GM12864 (cell line): ENCODE results near the gene FGF1.

Source experiments
- DNase-seq: peaks from one replicate; pipeline ENCODE4 v3.0.0-alpha.2; 2011; ENCODE audit warnings: low read depth
- H3K4me3 ChIP-seq: 2 replicates; pipeline ENCODE4 v1.5.1; 2011; ENCODE audit warnings: mild to moderate bottlenecking, low read depth, low read length, control low read depth
- TF ChIP-seq, protein P1 (sequence below): IDR thresholded peaks from 2 replicates; pipeline ENCODE4 v1.5.1; 2011; ENCODE audit warnings: low read depth, mild to moderate bottlenecking, moderate library complexity, low read length, control low read depth, inconsistent platforms; ENCODE audit errors: missing control alignments

Gene FGF1

DNA sequence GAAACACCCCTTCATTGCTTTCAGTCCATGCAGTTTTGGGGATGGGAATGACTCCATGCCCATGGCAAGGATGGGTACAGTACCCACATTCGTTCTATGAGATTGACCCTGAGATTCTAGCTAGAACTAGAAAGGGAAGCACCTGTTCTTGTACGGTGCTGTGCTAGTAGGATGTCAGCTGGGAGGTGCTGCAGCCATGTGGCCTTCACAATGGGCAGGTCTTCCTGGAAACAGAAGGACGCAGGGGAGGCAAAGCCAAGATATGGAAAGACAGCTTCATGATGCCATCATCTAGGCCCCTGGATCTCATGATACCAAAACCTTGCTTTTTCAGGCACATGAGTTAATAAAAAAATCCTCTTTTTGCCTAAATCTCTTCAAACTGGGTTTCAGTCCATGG, 10.5 kb upstream of the FGF1 start:
- TF ChIP-seq, protein P1, sequence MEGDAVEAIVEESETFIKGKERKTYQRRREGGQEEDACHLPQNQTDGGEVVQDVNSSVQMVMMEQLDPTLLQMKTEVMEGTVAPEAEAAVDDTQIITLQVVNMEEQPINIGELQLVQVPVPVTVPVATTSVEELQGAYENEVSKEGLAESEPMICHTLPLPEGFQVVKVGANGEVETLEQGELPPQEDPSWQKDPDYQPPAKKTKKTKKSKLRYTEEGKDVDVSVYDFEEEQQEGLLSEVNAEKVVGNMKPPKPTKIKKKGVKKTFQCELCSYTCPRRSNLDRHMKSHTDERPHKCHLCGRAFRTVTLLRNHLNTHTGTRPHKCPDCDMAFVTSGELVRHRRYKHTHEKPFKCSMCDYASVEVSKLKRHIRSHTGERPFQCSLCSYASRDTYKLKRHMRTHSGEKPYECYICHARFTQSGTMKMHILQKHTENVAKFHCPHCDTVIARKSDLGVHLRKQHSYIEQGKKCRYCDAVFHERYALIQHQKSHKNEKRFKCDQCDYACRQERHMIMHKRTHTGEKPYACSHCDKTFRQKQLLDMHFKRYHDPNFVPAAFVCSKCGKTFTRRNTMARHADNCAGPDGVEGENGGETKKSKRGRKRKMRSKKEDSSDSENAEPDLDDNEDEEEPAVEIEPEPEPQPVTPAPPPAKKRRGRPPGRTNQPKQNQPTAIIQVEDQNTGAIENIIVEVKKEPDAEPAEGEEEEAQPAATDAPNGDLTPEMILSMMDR, result no peak
- H3K4me3 ChIP-seq, result no peak overlapping the region
- DNase-seq, result no peak

DNA sequence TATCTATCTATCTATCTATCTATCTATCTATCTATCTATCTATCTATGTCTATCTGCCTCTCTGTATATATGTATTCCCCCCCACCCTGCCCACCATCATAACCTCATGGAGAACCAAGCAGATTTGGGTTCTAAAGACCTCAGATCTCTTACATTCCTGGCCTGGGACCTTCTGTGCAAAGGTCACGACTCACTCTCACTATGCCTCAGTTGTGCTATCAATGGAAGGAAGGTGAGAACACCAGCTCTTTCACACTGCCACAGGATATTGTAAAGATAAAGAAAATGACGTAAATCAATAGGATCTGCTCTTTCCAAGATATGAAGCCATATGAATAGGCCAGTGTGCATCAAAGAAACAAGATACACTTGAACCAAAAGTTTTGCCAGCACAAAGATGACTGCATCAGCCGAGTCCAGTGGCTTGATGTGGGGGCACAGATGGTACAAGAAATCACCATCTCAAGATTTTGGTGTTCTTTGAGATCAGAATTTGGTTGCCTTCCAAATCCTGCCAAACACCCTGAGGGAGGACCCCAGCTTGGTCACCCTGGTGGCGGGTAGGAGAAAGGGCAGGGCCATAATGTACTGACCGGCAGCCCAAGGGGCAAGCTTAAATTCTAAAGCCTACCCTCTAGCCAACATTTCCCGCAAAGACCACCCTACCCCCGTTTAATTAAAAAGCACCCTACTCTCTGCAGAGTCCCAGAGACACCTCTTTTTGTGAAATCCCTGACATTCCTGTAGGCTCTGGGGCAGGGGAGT, 8.4 kb upstream of the FGF1 start:
- TF ChIP-seq, protein P1, result no peak
- H3K4me3 ChIP-seq, result no peak overlapping the region
- no peak for DNase-seq

DNA sequence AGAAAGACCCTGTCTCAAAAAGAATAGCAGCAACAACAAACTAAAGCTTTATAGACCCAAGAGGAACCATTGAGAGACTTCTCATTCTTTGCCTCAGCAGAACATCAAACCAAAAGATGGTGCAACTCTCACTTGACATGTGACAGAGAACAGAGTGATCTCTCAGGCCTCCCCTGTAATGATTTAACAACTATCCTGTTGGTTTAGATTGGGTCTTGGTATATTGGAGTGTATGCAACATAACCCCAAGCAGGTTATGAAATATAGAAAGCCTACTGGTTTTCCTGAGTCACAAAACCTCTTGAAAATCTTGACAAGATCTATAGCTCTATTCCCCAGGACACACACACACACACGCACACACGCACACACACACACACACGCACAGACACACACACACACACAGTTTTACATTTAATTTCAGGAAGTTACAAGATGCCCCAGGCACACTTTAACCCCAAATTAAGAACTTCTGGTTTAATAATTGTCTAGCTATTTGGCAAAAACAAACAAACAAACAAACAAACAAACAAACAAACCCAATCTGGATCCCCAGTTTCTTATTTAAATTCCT, 6.5 kb upstream of the FGF1 start:
- TF ChIP-seq, protein P1, result no peak
- no peak for DNase-seq
- H3K4me3 ChIP-seq, result no peak overlapping the region

DNA sequence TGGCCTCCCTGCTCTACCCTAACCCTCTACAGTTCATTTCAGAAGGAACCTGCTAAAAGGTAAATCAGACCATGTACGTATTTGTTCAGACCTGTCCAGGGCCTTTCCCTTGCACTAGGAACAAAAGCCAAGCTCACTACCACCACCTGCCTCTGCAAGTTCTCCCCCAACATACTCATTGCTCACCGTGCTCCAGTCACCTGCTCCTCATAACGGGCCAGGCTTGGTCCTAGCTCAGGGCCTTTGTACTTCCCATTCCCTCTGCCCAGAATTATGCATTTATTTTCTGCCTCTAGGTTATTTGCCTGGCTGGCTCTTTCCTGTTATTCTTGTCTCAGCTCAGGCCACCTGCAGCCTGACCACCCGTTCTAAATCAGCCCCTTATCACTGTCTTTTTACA, 4.8 kb upstream of the FGF1 start:
- H3K4me3 ChIP-seq, result no peak overlapping the region
- no peak for DNase-seq

DNA sequence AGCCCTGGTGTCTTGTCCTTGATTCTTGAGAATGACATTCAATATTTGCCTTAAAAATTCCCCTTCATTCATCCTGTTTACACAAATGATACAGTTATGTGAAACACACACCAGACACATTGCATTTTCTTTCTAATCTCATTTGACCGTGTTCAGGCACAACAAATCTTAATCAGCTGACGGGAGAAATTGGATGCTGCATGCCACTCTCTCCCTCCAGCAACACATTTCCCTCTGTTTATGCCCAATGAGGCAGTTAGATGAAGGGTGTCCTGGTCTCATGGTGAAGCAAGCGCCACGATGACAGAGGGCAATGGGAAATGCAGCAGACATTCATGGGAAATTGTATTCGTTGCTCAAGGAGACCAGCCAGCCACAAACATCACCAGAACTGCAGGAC, 3.2 kb upstream of the FGF1 start:
- DNase-seq, result no peak
- H3K4me3 ChIP-seq, result no peak overlapping the region
- TF ChIP-seq, protein P1, result no peak

More for the DNA sequence above, 4.8 kb upstream of the FGF1 start:
- TF ChIP-seq, protein P1, result no peak

DNA sequence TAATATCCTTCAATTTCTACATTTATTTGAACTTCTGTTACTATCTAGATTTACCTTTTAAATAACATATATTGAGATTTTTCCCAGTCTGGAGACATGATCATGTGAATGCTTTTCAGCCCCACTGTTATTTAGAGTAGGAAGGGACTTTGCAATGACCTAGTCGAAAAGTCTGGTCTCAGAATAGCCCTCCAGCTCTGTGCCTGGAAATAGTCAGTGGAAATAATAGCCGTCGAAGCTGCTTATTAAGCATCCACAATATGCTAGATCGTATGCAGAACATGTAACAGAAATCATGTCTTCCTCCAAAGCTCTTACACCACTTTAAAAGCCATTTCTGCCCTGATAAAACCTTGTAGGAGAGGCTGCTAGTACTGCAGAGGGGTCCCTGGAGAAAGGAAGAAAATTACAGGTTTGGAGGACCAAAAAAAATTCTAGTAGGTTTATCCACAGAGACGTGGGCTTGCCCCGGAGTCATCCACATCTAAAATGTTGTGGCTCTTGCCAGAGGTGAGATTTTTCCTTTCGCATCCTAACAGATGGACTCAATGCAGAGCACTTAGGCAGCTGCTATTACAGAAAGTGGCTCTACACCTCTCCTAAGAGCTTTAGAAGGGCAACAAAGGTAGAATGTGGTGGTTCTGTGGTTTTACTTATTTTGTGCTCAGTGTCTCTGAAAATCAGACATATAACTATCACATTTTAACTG, 2.5 kb upstream of the FGF1 start:
- DNase-seq, result no peak
- TF ChIP-seq, protein P1, result no peak

More for the DNA sequence above, 2.5 kb upstream of the FGF1 start:
- H3K4me3 ChIP-seq, result no peak overlapping the region
